OCI-LY1 (cell line): ENCODE measurements around the gene KREMEN1.

Experiments used
- H2AFZ ChIP-seq: fragments of 200-600 bp; sonication (generic), shearing (Covaris generic); 2 replicates; pipeline ENCODE4 v1.6.0; 2014; ENCODE audit warnings: antibody characterized with exemption, mild to moderate bottlenecking, low read length
- H3F3A ChIP-seq: fragments of 200-600 bp; sonication (generic), shearing (Covaris generic); 2 replicates; pipeline ENCODE4 v1.6.0; 2014; ENCODE audit warnings: mild to moderate bottlenecking, antibody characterized with exemption, low read length, moderate library complexity; ENCODE audit not compliant: insufficient read depth
- H3K27ac ChIP-seq: fragments of 200-600 bp; sonication (generic); 2 replicates; pipeline ENCODE4 v1.5.1; 2014; ENCODE audit warnings: low read length, mixed run types, mild to moderate bottlenecking, low read depth; ENCODE audit not compliant: poor library complexity, severe bottlenecking
- H3K27me3 ChIP-seq: fragments of 200-600 bp; sonication (generic); 2 replicates; pipeline ENCODE4 v1.6.0; 2014; ENCODE audit warnings: antibody characterized with exemption, mild to moderate bottlenecking, low read length, moderate library complexity; ENCODE audit not compliant: insufficient read depth
- H3K36me3 ChIP-seq: fragments of 200-600 bp; sonication (generic); 2 replicates; pipeline ENCODE4 v1.6.1; 2014; ENCODE audit warnings: mild to moderate bottlenecking, antibody characterized with exemption, low read length, moderate library complexity, mixed read lengths; ENCODE audit not compliant: insufficient read depth
- H3K4me1 ChIP-seq: fragments of 200-600 bp; sonication (generic); 2 replicates; pipeline ENCODE4 v1.5.1; 2014; ENCODE audit warnings: mild to moderate bottlenecking, low read length, moderate library complexity; ENCODE audit not compliant: insufficient read depth, severe bottlenecking
- H3K4me2 ChIP-seq: fragments of 200-600 bp; sonication (generic), shearing (Covaris generic); 2 replicates; pipeline ENCODE4 v1.6.1; 2014; ENCODE audit warnings: low read length
- H3K4me3 ChIP-seq: fragments of 200-600 bp; sonication (generic); 2 replicates; pipeline ENCODE4 v1.5.1; 2014; ENCODE audit warnings: low read length, low read depth, mild to moderate bottlenecking, mixed read lengths; ENCODE audit not compliant: poor library complexity, severe bottlenecking
- H3K79me2 ChIP-seq: fragments of 200-600 bp; shearing (Covaris generic); 2 replicates; pipeline ENCODE4 v1.6.1; 2016; ENCODE audit warnings: mixed run types, low read length, mixed read lengths; ENCODE audit not compliant: insufficient read depth
- H3K9ac ChIP-seq: fragments of 200-600 bp; sonication (generic), shearing (Covaris generic); 2 replicates; pipeline ENCODE4 v1.6.1; 2014; ENCODE audit warnings: mild to moderate bottlenecking, low read length, mixed read lengths
- H3K9me2 ChIP-seq: fragments of 200-600 bp; sonication (generic), shearing (Covaris generic); 2 replicates; pipeline ENCODE4 v1.6.1; 2014; ENCODE audit warnings: low read depth, mild to moderate bottlenecking, low read length, mixed read lengths
- H3K9me3 ChIP-seq: fragments of 200-600 bp; shearing (Covaris generic); 2 replicates; pipeline ENCODE4 v1.6.1; 2014; ENCODE audit warnings: low read length, mixed read lengths
- H4K20me1 ChIP-seq: fragments of 200-600 bp; sonication (generic), shearing (Covaris generic); 2 replicates; pipeline ENCODE4 v1.6.0; 2016; ENCODE audit warnings: mild to moderate bottlenecking, low read length; ENCODE audit not compliant: insufficient read depth
- CTCF ChIP-seq: fragments of 200-600 bp; sonication (generic), shearing (Covaris generic); IDR thresholded peaks from 2 replicates; pipeline ENCODE4 v1.5.1; 2017; ENCODE audit warnings: mild to moderate bottlenecking, antibody characterized with exemption, low read length, moderate library complexity, mixed read lengths
- EZH2 ChIP-seq: fragments of 200-600 bp; sonication (generic), shearing (Covaris generic); IDR thresholded peaks from 2 replicates; pipeline ENCODE4 v1.8.0; 2017; ENCODE audit warnings: borderline replicate concordance, mixed run types, mild to moderate bottlenecking, antibody characterized with exemption, low read length, moderate library complexity, mixed read lengths

Gene KREMEN1

DNA sequence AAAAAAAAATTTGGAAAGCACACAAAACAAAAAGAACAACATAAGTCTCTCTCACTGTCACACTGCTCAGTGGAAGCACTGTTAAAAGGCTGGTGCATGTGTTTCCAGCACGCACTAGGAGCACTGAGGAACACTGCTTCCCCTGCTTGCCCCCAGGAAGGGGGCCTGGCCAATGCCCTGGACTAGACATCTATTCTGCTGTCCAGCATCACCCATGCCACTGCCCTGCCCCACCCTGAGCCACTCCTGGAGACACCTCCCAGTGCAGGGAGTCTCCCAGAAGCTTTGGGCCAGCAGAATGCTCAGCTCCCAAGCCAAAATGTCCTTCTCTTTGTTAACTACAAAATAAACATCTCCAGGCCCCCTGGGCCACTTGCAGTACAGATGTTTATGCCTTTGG, 83.1 kb downstream of the KREMEN1 start:
- Histone ChIP-seq H3K9ac (no peak overlapping the region), H3K36me3 (no peaks in the 10 kb centered on the region), H4K20me1 (no peaks in the 10 kb centered on the region), H3K9me3 (no peaks in the 10 kb centered on the region), H2AFZ (no peak overlapping the region), H3K79me2 (no peaks in the 10 kb centered on the region), H3K4me2 (no peak overlapping the region), H3K27ac (no peak overlapping the region), H3K9me2 (no peaks in the 10 kb centered on the region), H3K27me3 (peaks cover 10% of the 10 kb centered on the region; the same call in 1 of the 2 replicates), H3K4me1 (no peaks in the 10 kb centered on the region), H3K4me3 (no peak overlapping the region), H3F3A (no peaks in the 10 kb centered on the region)
- TF ChIP-seq CTCF (no peak), EZH2 (no peak)

DNA sequence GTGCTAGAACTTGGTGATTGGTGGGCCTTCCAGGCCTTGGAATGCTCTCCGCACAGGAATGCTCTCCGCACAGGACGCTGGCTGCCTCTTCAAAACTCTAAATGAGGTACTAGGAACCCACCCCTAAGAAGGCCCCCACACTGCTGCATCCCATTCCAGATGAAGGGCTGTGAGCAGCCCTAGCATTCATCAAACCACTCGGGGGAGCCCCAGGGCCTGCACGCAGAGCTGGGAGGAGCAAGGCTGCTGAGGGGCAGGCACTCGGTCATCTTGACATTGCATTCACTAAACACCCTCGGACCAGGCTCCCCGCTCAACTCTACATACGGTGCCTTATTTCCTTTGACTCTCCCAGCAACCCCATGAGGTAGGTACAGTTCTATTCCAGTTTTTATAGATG, 83.7 kb downstream of the KREMEN1 start:
- no peaks in the 10 kb centered on the region for H3F3A ChIP-seq
- H3K4me2 ChIP-seq: no peak overlapping the region
- TF ChIP-seq CTCF: no peak
- TF ChIP-seq EZH2: no peak
- no peaks in the 10 kb centered on the region for H3K9me2 ChIP-seq
- no peaks in the 10 kb centered on the region for H3K4me1 ChIP-seq
- no peaks in the 10 kb centered on the region for H3K36me3 ChIP-seq
- H3K27ac ChIP-seq: no peak overlapping the region
- H3K27me3 ChIP-seq: peaks cover 7% of the 10 kb centered on the region; the same call in 1 of the 2 replicates
- no peaks in the 10 kb centered on the region for H3K79me2 ChIP-seq
- no peak overlapping the region for H3K4me3 ChIP-seq
- H3K9me3 ChIP-seq: no peaks in the 10 kb centered on the region
- no peak overlapping the region for H3K9ac ChIP-seq
- no peak overlapping the region for H2AFZ ChIP-seq
- H4K20me1 ChIP-seq: no peaks in the 10 kb centered on the region

DNA sequence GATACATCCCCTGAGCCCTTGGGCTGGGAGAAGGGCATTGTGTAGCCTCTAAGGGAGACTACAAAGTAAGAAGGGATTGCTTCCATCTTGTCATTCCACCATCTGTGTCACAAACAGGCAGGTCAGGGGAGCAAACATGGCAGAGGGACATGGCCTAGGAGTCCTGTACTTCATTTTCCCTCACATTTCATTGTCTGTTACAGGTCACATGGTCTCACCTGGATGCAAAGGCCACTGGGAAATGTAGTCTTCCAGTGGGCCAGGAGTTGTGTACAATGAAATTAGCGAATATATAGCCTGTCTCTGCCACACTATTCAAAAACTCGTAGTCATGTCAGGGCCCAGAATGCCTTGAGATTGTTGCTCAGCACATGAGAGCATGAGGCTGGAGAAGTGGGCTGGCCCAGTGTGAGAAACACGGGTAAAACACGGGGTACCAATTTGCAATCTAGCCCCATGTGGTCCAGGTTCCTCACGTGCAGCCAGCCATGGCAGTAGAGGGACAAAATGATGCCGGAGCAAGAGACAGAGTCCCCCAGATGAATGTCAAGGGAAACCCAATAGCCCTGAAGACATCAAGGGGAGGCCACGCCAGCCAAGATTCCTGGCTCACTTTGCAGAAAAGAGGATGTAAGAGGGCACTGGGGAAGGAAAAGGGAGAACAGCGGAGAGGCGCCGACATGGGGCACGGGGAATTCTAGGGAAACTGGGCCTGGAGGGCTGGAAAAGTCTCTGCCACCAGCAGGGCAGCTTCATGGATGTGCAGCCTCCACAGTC, 85.1 kb downstream of the KREMEN1 start:
- Histone ChIP-seq H3K27ac (no peak overlapping the region), H3F3A (no peaks in the 10 kb centered on the region), H3K4me3 (no peak overlapping the region), H3K4me2 (no peak overlapping the region), H3K9me3 (no peaks in the 10 kb centered on the region), H2AFZ (no peak overlapping the region), H3K79me2 (no peaks in the 10 kb centered on the region), H3K27me3 (peaks cover 3% of the 10 kb centered on the region; the same call in 1 of the 2 replicates), H3K4me1 (no peaks in the 10 kb centered on the region), H3K36me3 (no peaks in the 10 kb centered on the region), H3K9me2 (no peaks in the 10 kb centered on the region), H4K20me1 (no peaks in the 10 kb centered on the region), H3K9ac (no peak overlapping the region)
- no peak for TF ChIP-seq EZH2

DNA sequence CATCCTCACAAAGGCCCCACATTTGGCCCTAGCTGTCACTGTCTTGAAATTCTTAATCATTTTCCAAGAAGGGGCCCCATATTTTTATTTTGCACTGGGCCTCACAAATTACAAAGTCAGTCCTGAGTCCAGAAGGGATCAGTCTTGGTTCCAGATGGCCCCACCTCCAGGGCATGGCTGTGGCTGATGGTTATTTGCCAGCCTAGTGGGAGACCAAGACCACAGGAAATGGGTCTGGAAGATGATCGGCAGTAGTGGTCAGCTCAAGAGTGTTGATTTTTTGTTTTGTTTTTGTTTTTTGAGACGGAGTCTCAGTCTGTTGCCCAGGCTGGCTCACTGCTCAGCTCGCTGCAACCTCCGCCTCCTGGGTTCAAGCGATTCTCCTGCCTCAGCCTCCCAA, 85.7 kb downstream of the KREMEN1 start:
- H3K9me2 ChIP-seq: no peaks in the 10 kb centered on the region
- H3K9me3 ChIP-seq: no peaks in the 10 kb centered on the region
- peaks cover 3% of the 10 kb centered on the region; the same call in 1 of the 2 replicates for H3K27me3 ChIP-seq
- H3K27ac ChIP-seq: no peak overlapping the region
- no peaks in the 10 kb centered on the region for H3K4me1 ChIP-seq
- no peaks in the 10 kb centered on the region for H3F3A ChIP-seq
- H4K20me1 ChIP-seq: no peaks in the 10 kb centered on the region
- no peaks in the 10 kb centered on the region for H3K36me3 ChIP-seq
- no peak overlapping the region for H3K4me2 ChIP-seq
- H3K9ac ChIP-seq: no peak overlapping the region
- H3K4me3 ChIP-seq: no peak overlapping the region
- H2AFZ ChIP-seq: no peak overlapping the region
- no peak for TF ChIP-seq EZH2
- no peak for TF ChIP-seq CTCF
- no peaks in the 10 kb centered on the region for H3K79me2 ChIP-seq
